HEK293 (cell line): Measurements from ENCODE around the gene SDR42E1.

Source experiments
- CTCF ChIP-seq: fragments of 450-650 bp; formaldehyde crosslinking; IDR thresholded peaks from 2 replicates; pipeline ENCODE4 v1.5.1; 2016; ENCODE audit warnings: missing biosample characterization, missing genetic modification characterization
- ZBTB21 ChIP-seq: fragments of 450-650 bp; formaldehyde crosslinking; IDR thresholded peaks from 2 replicates; pipeline ENCODE4 v1.5.1; 2017; ENCODE audit warnings: missing biosample characterization, missing genetic modification characterization
- ZNF404 ChIP-seq: fragments of 450-650 bp; formaldehyde crosslinking; IDR thresholded peaks from 2 replicates; pipeline ENCODE4 v1.5.1; 2017; ENCODE audit warnings: missing biosample characterization, missing genetic modification characterization

- TF ChIP-seq ZNF404 (tag by site-specific recombination): no peak
- no peak for TF ChIP-seq CTCF (tag by site-specific recombination)
- TF ChIP-seq ZBTB21 (tag by site-specific recombination): no peak
Measured at GRCh38 chr16:82002831-82003230, 8.4 kb downstream of the SDR42E1 start.
